Measurements from ENCODE around the gene ZNF584.

ZNF584 gene

DNA sequence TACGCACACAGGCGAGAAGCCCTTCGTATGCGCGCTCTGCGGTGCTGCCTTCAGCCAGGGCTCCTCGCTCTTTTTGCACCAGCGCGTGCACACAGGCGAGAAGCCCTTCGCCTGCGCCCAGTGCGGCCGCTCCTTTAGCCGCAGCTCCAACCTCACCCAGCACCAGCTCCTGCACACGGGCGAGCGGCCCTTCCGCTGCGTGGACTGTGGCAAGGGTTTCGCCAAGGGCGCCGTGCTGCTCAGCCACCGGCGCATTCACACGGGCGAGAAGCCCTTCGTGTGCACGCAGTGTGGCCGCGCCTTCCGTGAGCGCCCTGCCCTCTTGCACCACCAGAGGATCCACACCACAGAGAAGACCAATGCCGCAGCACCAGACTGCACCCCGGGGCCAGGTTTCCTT, 47.7 kb downstream of the ZNF584 start:
- in situ Hi-C loops (cut with HindIII; ENCODE audit: low sequenced_read_pairs) = loop anchor here (5.0 kb wide), 1 partner anchor 74 kb away; the partner anchor contains the start of gene ZNF837

GRCh38 chr19:58460039-58460438, 51.6 kb downstream of the ZNF584 start:
- in situ Hi-C loops (cut with HindIII; ENCODE audit: low sequenced_read_pairs) = no loop called here

GRCh38 chr19:58466089-58466759, 57.8 kb downstream of the ZNF584 start:
- in situ Hi-C loops (cut with HindIII; ENCODE audit: low sequenced_read_pairs) = no loop called here

- in situ Hi-C loops (cut with HindIII; ENCODE audit: low sequenced_read_pairs) = no loop called here
These were observed 58.5 kb downstream of the ZNF584 start, which contains the start of gene ZNF324 for GRCh38 chr19:58466760-58467589. TSS of gene ZNF324 (plus strand) at chr19:58467080. CDS start at chr19:58469186, 2,106 bp downstream.

All from endothelial cell of hepatic sinusoid (primary cell).